Stimulated activated memory B cell treated with anti-CD40 and anti-IgM and Interleukin-4, amounts not matched to agents 10 μg/mL and 1 μg/mL and 100 μg/mL, for 72 hours (primary cell): ENCODE measurements around the gene ZNF836.

Experiments used
- ATAC-seq: fragments of 150-1000 bp; cut with Tn5 transposase; 2 replicates; pipeline ENCODE4 v1.10.0; 2021
- H3K27ac Mint-ChIP-seq: one replicate; pipeline ENCODE4 v1.8.0; 2022; ENCODE audit warnings: mild to moderate bottlenecking, mixed read lengths
- H3K27me3 Mint-ChIP-seq: one replicate; pipeline ENCODE4 v1.8.0; 2022; ENCODE audit warnings: mixed read lengths
- H3K36me3 Mint-ChIP-seq: one replicate; pipeline ENCODE4 v1.8.0; 2022; ENCODE audit warnings: mixed read lengths
- H3K4me1 Mint-ChIP-seq: one replicate; pipeline ENCODE4 v1.8.0; 2022; ENCODE audit warnings: mixed read lengths
- H3K4me3 Mint-ChIP-seq: one replicate; pipeline ENCODE4 v1.8.0; 2022; ENCODE audit warnings: mild to moderate bottlenecking, moderate library complexity, mixed read lengths
- H3K9me3 Mint-ChIP-seq: one replicate; pipeline ENCODE4 v1.8.0; 2022; ENCODE audit warnings: mixed read lengths

ZNF836 gene

GRCh38 chr19:52191951-52192350 is 20.5 kb upstream of the ZNF836 start:
- Mint-ChIP-seq H3K27ac (peak overlapping the region; percentile 98), H3K9me3 (no peaks in the 10 kb centered on the region), H3K4me3 (peak overlapping the region; percentile 94), H3K27me3 (no peaks in the 10 kb centered on the region), H3K4me1 (peaks cover 53% of the 10 kb centered on the region), H3K36me3 (peaks cover 37% of the 10 kb centered on the region)
- ATAC-seq = no peak

- H3K4me3 Mint-ChIP-seq = peak overlapping the region; percentile 94
- ATAC-seq = no peak
- peaks cover 49% of the 10 kb centered on the region for H3K4me1 Mint-ChIP-seq
- H3K27ac Mint-ChIP-seq = peak overlapping the region; percentile 98
- no peaks in the 10 kb centered on the region for H3K9me3 Mint-ChIP-seq
- H3K27me3 Mint-ChIP-seq = no peaks in the 10 kb centered on the region
- peaks cover 37% of the 10 kb centered on the region for H3K36me3 Mint-ChIP-seq
Measured at GRCh38 chr19:52191389-52191788, 20.0 kb upstream of the ZNF836 start.

GRCh38 chr19:52190487-52191293 is 19.3 kb upstream of the ZNF836 start:
- H3K9me3 Mint-ChIP-seq = no peaks in the 10 kb centered on the region
- peak overlapping the region; percentile 98 for H3K27ac Mint-ChIP-seq
- peak overlapping the region; percentile 94 for H3K4me3 Mint-ChIP-seq
- ATAC-seq = no peak
- peaks cover 47% of the 10 kb centered on the region for H3K4me1 Mint-ChIP-seq
- no peaks in the 10 kb centered on the region for H3K27me3 Mint-ChIP-seq
- H3K36me3 Mint-ChIP-seq = peaks cover 34% of the 10 kb centered on the region

GRCh38 chr19:52189735-52190486 is 18.5 kb upstream of the ZNF836 start, which contains the start of gene PPP2R1A:
TSS of gene PPP2R1A (plus strand) at chr19:52190052. CDS start at chr19:52190097, 45 bp downstream.
- H3K4me3 Mint-ChIP-seq = peak within 1 kb of the TSS; percentile 94
- peaks cover 27% of the 10 kb centered on the region for H3K36me3 Mint-ChIP-seq
- no peaks in the 10 kb centered on the region for H3K27me3 Mint-ChIP-seq
- peak within 1 kb of the TSS; percentile 98 for H3K27ac Mint-ChIP-seq
- no peaks in the 10 kb centered on the region for H3K9me3 Mint-ChIP-seq
- peaks cover 46% of the 10 kb centered on the region for H3K4me1 Mint-ChIP-seq
- ATAC-seq = peak; percentile 94

- peaks cover 38% of the 10 kb centered on the region for H3K4me1 Mint-ChIP-seq
- H3K36me3 Mint-ChIP-seq = peaks cover 19% of the 10 kb centered on the region
- peak overlapping the region; percentile 98 for H3K27ac Mint-ChIP-seq
- peak; percentile 14 for ATAC-seq
- H3K4me3 Mint-ChIP-seq = peak overlapping the region; percentile 94
- no peaks in the 10 kb centered on the region for H3K9me3 Mint-ChIP-seq
- H3K27me3 Mint-ChIP-seq = no peaks in the 10 kb centered on the region
Measured at GRCh38 chr19:52188822-52189734, 17.7 kb upstream of the ZNF836 start.

GRCh38 chr19:52187407-52187806 is 16.0 kb upstream of the ZNF836 start:
- Mint-ChIP-seq H3K27ac (peak overlapping the region; percentile 98), H3K4me1 (peaks cover 24% of the 10 kb centered on the region)

GRCh38 chr19:52176574-52176973 is 5.2 kb upstream of the ZNF836 start:
- Mint-ChIP-seq H3K9me3 (no peaks in the 10 kb centered on the region), H3K4me1 (peaks cover 4% of the 10 kb centered on the region), H3K4me3 (no peak overlapping the region), H3K27me3 (no peaks in the 10 kb centered on the region), H3K27ac (no peak overlapping the region), H3K36me3 (no peaks in the 10 kb centered on the region)
- no peak for ATAC-seq

More at GRCh38 chr19:52187407-52187806, 16.0 kb upstream of the ZNF836 start:
- H3K27me3 Mint-ChIP-seq = no peaks in the 10 kb centered on the region
- H3K4me3 Mint-ChIP-seq = no peak overlapping the region
- H3K9me3 Mint-ChIP-seq = no peaks in the 10 kb centered on the region
- peaks cover 9% of the 10 kb centered on the region for H3K36me3 Mint-ChIP-seq
- ATAC-seq = no peak

GRCh38 chr19:52172347-52172746 is 926 bp upstream of the ZNF836 start:
- peaks cover 3% of the 10 kb centered on the region for H3K9me3 Mint-ChIP-seq
- peaks cover 33% of the 10 kb centered on the region for H3K36me3 Mint-ChIP-seq
- ATAC-seq = no peak
- no peak overlapping the region for H3K4me3 Mint-ChIP-seq
- no peak overlapping the region for H3K27ac Mint-ChIP-seq
- H3K4me1 Mint-ChIP-seq = peaks cover 17% of the 10 kb centered on the region
- H3K27me3 Mint-ChIP-seq = no peaks in the 10 kb centered on the region

GRCh38 chr19:52170863-52171320 is 529 bp downstream of the ZNF836 start:
- Mint-ChIP-seq H3K9me3 (peaks cover 3% of the 10 kb centered on the region), H3K4me1 (peaks cover 17% of the 10 kb centered on the region), H3K27me3 (no peaks in the 10 kb centered on the region), H3K36me3 (peaks cover 35% of the 10 kb centered on the region), H3K27ac (peak overlapping the region; percentile 95), H3K4me3 (peak overlapping the region; percentile 92)
- ATAC-seq = peak; percentile 35

GRCh38 chr19:52170304-52170703 is 1.1 kb downstream of the ZNF836 start:
- Mint-ChIP-seq H3K27me3 (no peaks in the 10 kb centered on the region), H3K27ac (peak overlapping the region; percentile 95), H3K36me3 (peaks cover 40% of the 10 kb centered on the region), H3K9me3 (peaks cover 3% of the 10 kb centered on the region), H3K4me1 (peaks cover 17% of the 10 kb centered on the region), H3K4me3 (peak overlapping the region; percentile 92)
- no peak for ATAC-seq

GRCh38 chr19:52155596-52156359 is 15.6 kb downstream of the ZNF836 start:
- H3K36me3 Mint-ChIP-seq = peaks cover 90% of the 10 kb centered on the region
- no peak for ATAC-seq
- H3K27ac Mint-ChIP-seq = no peak overlapping the region
- no peaks in the 10 kb centered on the region for H3K4me1 Mint-ChIP-seq
- H3K27me3 Mint-ChIP-seq = no peaks in the 10 kb centered on the region
- H3K9me3 Mint-ChIP-seq = peaks cover 45% of the 10 kb centered on the region
- H3K4me3 Mint-ChIP-seq = no peak overlapping the region

- peaks cover 17% of the 10 kb centered on the region for H3K36me3 Mint-ChIP-seq
- no peak overlapping the region for H3K4me3 Mint-ChIP-seq
- ATAC-seq = no peak
Measured at GRCh38 chr19:52148256-52148655, 23.2 kb downstream of the ZNF836 start.

GRCh38 chr19:52142001-52142595 is 29.3 kb downstream of the ZNF836 start:
- Mint-ChIP-seq H3K36me3 (peaks cover 12% of the 10 kb centered on the region), H3K27ac (no peak overlapping the region), H3K9me3 (peaks cover 10% of the 10 kb centered on the region), H3K4me3 (no peak overlapping the region), H3K27me3 (no peaks in the 10 kb centered on the region), H3K4me1 (peaks cover 22% of the 10 kb centered on the region)
- ATAC-seq = no peak

More at GRCh38 chr19:52148256-52148655, 23.2 kb downstream of the ZNF836 start:
- Mint-ChIP-seq H3K27me3 (no peaks in the 10 kb centered on the region), H3K27ac (no peak overlapping the region), H3K9me3 (peaks cover 12% of the 10 kb centered on the region), H3K4me1 (peaks cover 6% of the 10 kb centered on the region)

- Mint-ChIP-seq H3K36me3 (peaks cover 12% of the 10 kb centered on the region), H3K4me1 (peaks cover 22% of the 10 kb centered on the region), H3K27ac (no peak overlapping the region), H3K9me3 (peaks cover 10% of the 10 kb centered on the region), H3K4me3 (no peak overlapping the region), H3K27me3 (no peaks in the 10 kb centered on the region)
- ATAC-seq = no peak
Measured at GRCh38 chr19:52141203-52141602, 30.2 kb downstream of the ZNF836 start.
